ENCODE results near the gene IER5L.

DNA sequence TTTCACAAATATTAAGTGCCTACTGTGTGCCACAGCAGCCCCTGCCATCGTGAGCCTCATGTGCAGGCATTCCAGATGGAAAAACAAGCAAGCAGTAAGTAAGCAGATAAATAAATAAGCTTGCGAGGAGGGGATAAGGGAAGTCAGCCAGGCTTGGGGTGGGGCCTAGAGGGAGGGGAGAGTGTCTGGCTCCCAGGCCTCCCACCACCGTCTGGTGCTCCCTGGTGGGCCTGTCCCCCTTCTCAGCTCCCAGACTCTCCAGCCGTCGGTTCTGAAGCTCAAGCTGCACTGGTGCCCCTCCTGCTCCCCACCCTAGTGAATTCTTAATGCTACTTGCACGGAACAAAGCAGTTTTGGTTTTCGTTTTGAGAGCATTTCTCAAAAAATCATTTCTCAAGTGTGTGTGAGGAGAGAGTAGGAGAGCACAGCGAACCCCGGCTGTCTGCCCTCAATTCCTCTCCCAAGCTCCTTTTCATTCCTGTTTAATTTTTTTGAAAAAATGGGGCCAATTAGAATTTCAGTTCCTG, 6.6 kb upstream of the IER5L start:
- TF ChIP-seq, protein P1, sequence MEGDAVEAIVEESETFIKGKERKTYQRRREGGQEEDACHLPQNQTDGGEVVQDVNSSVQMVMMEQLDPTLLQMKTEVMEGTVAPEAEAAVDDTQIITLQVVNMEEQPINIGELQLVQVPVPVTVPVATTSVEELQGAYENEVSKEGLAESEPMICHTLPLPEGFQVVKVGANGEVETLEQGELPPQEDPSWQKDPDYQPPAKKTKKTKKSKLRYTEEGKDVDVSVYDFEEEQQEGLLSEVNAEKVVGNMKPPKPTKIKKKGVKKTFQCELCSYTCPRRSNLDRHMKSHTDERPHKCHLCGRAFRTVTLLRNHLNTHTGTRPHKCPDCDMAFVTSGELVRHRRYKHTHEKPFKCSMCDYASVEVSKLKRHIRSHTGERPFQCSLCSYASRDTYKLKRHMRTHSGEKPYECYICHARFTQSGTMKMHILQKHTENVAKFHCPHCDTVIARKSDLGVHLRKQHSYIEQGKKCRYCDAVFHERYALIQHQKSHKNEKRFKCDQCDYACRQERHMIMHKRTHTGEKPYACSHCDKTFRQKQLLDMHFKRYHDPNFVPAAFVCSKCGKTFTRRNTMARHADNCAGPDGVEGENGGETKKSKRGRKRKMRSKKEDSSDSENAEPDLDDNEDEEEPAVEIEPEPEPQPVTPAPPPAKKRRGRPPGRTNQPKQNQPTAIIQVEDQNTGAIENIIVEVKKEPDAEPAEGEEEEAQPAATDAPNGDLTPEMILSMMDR (IDR thresholded peaks at IDR 0.05) = no peak
- TF ChIP-seq POLR2A (IDR thresholded peaks at IDR 0.05) (no peak), EP300 (IDR thresholded peaks at IDR 0.05) (no peak)
